Occipital lobe (tissue), 2 donors: ENCODE data around the gene SUPT3H. TPM values are rescaled to one million over a fixed set of nuclear protein-coding genes. Genes with fewer than 3 reads are reported as not detected.
"Not testable (repeated sequence)": the region's sequence is repeated elsewhere in the genome, so short reads cannot be mapped to it uniquely, and the experiment has no call there.

Experiments used
- DNase-seq: peaks from one replicate; lab custom pipeline; 2025; lab: John Stamatoyannopoulos, UW
- total RNA-seq: library from RNA; depleted of rRNA; stranded (reverse); fragments of >200 nt; gene quantifications from one replicate; pipeline ENCODE4 v1.2.3, GENCODE V29; 2014

Gene SUPT3H
- total RNA-seq, 1 donor from 2014 or later: 15.3 TPM

DNA sequence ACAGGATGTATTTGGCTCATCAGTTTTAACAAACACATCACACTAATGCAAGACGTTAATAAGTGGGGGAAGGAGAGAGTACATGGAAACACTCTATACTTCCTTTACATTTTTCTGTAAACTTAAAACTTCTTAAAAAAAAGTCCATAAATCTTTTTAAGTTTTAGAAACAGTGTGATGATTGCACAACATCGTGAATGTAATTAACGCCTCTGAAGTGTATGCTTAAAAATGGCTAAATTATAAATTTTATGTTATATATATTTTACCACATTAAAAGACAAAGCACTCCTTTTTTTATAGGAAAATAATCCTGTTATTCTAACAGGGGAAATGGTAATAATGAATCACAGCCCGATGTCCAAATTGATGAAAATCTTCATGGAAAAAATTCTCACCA, 193.7 kb downstream of the SUPT3H start:
- DNase-seq: no peak

- DNase-seq: not testable (repeated sequence)
These were observed 201.4 kb downstream of the SUPT3H start for GRCh38 chr6:45176373-45176772.

GRCh38 chr6:45175272-45175671, 202.5 kb downstream of the SUPT3H start:
- no peak for DNase-seq

DNA sequence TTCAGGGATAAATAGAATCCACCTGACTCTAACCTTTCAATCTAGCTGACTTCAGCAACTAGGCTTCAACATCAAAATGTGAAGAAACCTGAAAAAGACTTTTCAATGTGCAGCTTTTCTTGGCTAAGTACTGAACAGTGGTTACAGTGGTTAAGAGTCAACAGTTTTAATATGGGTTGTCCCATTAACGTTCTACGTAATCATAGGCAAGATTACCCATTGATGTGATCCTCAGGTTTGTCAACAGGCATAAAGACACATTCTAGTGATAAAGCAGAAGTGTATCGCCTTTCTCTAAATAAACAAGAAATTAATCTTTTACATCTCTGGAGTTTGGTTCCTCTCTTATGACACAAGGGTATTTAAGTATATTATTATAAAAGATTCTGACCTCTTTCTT, 203.7 kb downstream of the SUPT3H start:
- DNase-seq: no peak

DNA sequence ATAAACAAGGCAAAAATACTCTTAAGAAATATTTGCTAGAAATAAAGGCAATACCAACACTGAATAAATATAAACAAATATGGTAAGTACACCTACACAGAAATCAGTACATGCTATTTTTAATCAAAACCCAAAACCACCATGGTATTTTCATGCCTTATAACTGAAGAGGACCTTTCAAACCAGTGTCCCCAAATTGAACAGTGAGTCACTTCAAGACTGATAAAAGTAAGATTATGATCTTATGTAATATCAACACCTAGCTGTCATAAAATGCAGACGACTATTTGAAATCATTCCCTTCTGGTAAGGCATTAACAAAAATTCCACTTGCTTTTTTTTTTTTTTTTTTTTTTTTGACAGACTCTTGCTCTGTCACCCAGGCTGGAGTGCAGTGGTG, 206.4 kb downstream of the SUPT3H start:
- no peak for DNase-seq

DNA sequence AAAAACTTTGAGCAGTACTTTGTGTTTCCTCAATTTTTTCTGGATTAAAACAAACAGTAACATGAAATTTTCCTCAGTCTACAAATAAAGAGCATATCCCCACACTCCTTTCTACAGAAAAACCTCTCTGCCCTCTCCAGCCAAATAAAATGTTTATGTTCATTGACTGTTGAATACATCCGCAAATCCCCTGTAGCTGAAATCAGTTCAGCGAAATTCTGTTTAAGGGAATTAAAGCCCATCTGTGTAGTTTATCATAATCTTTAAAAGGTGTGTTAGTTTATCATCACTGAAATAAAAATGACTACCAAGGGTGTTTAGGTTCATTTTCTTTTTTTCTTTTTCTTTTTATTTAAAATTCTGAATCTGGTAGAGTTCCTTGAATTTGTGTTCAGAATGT, 207.4 kb downstream of the SUPT3H start:
- no peak for DNase-seq

GRCh38 chr6:45169815-45170214, 207.9 kb downstream of the SUPT3H start:
- no peak for DNase-seq

GRCh38 chr6:45163952-45164766, 213.6 kb downstream of the SUPT3H start:
- DNase-seq: no peak

GRCh38 chr6:45160305-45160704, 217.4 kb downstream of the SUPT3H start:
- DNase-seq: no peak

- DNase-seq: no peak
These were observed 221.7 kb downstream of the SUPT3H start for GRCh38 chr6:45156075-45156474.

GRCh38 chr6:45155341-45155894, 222.3 kb downstream of the SUPT3H start:
- DNase-seq: no peak

GRCh38 chr6:45154679-45155078, 223.1 kb downstream of the SUPT3H start:
- DNase-seq: no peak

- no peak for DNase-seq
These were observed 228.9 kb downstream of the SUPT3H start for GRCh38 chr6:45148711-45149341.

GRCh38 chr6:45148278-45148677, 229.5 kb downstream of the SUPT3H start:
- no peak for DNase-seq

GRCh38 chr6:45145658-45146057, 232.1 kb downstream of the SUPT3H start:
- not testable (repeated sequence) for DNase-seq

GRCh38 chr6:45138765-45139164, 239.0 kb downstream of the SUPT3H start:
- DNase-seq: no peak

DNA sequence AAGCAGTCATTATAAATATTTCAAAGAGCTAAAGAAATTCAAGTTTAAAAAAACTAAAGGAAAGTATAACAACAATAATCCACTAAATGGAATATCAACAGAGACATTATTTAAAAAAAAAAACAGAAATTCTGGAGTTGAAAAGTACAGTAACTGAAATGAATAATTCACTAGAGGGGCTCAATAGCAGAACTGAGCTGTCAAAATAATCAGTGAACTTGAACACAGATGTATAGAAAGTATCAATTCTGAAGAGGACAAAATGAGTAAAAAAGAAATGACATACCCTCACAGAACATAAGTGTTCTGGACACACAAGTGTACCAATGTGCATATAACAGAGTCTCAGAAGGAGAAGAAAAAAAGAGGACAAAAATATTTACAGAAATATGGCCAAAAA, 241.2 kb downstream of the SUPT3H start:
- DNase-seq: no peak

GRCh38 chr6:45132658-45133294, 245.0 kb downstream of the SUPT3H start:
- DNase-seq: no peak

GRCh38 chr6:45132059-45132458, 245.7 kb downstream of the SUPT3H start:
- no peak for DNase-seq

DNA sequence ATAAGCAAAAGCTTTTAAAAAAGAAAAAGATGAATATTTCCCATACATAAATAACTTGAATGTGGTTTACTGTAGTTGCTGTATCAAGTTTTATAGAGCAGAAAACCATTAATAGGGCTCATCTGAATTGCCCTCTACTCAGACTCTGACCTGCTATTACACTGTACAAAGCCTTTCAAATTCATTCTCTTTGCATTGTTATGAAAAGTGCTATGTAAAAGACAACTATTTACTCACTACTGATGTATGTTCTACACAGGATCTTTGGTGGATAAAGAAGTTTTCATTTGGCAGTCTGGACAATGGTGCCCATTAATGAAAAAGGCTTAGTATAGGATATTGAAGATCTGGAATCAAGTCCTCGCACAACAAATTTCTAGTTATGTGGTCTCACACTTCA, 248.7 kb downstream of the SUPT3H start:
- no peak for DNase-seq

- no peak for DNase-seq
These were observed 250.5 kb downstream of the SUPT3H start for GRCh38 chr6:45127185-45127584.

DNA sequence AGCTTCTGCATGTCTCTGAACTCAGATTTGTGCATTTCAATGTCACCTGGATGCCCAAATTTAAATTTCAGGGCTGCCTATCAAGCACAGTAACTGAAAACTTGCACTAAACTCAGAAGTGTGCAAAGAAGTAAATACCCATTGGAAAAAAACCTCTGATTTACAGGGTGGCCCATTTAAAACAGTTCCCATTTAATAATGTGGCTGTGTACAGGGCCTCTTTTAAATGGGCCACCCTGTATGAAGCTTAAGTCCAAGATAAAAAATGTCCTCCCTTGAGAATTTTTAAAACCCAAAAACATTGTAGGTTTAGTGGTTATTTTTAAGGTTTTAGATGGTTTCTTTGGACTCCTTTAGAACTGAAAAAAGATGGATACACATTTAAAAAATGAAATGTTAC, 251.7 kb downstream of the SUPT3H start:
- no peak for DNase-seq
